Fibroblast of mammary gland (primary cell): ENCODE results near the gene NANOG.
"Not testable (repeated sequence)": the region's sequence is repeated elsewhere in the genome, so short reads cannot be mapped to it uniquely, and the experiment has no call there.

Experiments
- DNase-seq: peaks from one replicate; pipeline ENCODE4 v3.0.0-alpha.2; 2010; ENCODE audit warnings: low read depth
- H3K4me3 ChIP-seq: 2 replicates; pipeline ENCODE4 v1.5.1; 2011; ENCODE audit warnings: low read depth, mild to moderate bottlenecking, low read length, moderate library complexity; ENCODE audit not compliant: control insufficient read depth
- TF ChIP-seq, protein P1 (sequence below): conservative IDR thresholded peaks from 2 replicates; pipeline ENCODE4 v1.5.1; 2011; ENCODE audit warnings: low read depth, low read length, inconsistent platforms; ENCODE audit not compliant: control insufficient read depth, insufficient read depth

NANOG gene

DNA sequence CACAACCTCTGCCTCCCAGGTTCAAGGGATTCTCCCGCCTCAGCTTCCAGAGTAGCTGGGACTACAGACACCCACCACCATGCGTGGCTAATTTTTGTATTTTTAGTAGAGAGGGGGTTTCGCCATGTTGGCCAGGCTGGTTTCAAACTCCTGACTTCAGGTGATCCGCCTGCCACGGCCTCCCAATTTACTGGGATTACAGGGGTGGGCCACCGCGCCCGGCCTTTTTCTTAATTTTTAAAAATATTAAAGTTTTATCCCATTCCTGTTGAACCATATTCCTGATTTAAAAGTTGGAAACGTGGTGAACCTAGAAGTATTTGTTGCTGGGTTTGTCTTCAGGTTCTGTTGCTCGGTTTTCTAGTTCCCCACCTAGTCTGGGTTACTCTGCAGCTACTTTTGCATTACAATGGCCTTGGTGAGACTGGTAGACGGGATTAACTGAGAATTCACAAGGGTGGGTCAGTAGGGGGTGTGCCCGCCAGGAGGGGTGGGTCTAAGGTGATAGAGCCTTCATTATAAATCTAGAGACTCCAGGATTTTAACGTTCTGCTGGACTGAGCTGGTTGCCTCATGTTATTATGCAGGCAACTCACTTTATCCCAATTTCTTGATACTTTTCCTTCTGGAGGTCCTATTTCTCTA, at the start of gene NANOG:
Gene NANOG (plus strand): TSS at position 519 of the 645 bp plus-strand sequence. CDS start 213 bp downstream, outside the sequence.
- not testable (repeated sequence) for H3K4me3 ChIP-seq, DNase-seq

DNA sequence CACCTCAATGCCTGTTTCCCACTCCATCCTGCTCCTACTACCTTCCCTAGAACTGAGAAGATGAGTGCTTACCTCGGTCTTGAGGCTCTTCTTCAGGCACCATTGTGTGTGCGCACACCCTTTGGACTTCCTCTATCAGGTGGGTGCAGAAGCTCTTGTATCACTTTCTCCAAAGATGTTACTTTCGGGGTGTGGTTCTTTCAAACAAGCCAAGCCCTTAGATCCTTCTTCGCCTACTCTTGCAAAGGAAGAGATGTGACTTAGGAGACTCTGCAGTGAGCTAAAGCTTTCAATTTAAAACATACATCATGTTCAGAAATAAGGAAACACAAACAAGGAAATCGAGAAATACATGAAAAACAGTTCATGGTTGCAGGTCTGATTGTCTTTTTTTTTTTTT, 42.0 kb upstream of the NANOG start, which contains the start of gene CLEC4C:
Gene CLEC4C (minus strand): TSS at position 130 of the 400 bp plus-strand sequence. CDS start 27 bp downstream, at position 103.
- no peak within 1 kb of the TSS for H3K4me3 ChIP-seq
- TF ChIP-seq, protein P1, sequence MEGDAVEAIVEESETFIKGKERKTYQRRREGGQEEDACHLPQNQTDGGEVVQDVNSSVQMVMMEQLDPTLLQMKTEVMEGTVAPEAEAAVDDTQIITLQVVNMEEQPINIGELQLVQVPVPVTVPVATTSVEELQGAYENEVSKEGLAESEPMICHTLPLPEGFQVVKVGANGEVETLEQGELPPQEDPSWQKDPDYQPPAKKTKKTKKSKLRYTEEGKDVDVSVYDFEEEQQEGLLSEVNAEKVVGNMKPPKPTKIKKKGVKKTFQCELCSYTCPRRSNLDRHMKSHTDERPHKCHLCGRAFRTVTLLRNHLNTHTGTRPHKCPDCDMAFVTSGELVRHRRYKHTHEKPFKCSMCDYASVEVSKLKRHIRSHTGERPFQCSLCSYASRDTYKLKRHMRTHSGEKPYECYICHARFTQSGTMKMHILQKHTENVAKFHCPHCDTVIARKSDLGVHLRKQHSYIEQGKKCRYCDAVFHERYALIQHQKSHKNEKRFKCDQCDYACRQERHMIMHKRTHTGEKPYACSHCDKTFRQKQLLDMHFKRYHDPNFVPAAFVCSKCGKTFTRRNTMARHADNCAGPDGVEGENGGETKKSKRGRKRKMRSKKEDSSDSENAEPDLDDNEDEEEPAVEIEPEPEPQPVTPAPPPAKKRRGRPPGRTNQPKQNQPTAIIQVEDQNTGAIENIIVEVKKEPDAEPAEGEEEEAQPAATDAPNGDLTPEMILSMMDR, result no peak
- no peak for DNase-seq

DNA sequence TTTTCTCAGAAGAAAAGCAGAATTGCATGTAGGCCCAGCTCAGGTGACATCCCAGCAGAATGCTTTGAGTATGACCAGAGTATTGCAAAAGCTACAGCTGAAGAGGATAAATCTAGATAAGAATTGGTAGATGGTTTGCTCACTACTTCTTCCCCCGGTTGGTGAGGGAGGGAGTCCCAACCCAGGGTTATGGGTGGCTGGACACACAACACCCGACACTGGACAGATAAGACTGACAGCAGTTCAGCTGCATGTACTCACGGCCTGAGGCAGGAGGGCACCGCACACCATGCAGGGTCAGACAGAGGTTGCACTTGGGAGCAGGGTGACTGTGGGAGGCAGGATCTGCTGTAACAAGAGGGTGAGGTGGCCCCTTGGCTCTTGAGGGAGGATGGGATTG, 40.4 kb upstream of the NANOG start:
- DNase-seq, result no peak
- TF ChIP-seq, protein P1, result no peak
- H3K4me3 ChIP-seq, result no peak overlapping the region

DNA sequence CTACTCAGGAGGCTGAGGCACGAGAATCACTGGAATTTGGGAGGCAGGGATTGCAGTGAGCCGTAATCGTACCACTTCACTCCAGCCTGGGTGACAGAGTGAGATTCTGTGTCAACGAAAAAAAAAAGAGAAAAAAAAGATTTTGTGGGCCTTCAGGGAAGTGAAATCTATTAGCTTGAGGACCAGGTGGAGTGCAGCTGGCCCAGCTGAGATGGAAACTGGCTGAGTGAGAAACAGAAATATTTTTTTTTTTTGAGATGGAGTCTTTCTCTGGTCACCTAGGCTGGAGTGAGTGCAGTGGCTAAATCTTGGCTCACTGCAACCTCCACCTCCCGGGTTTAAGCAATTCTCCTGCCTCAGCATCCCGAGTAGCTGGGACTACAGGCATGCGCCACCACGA, 39.8 kb upstream of the NANOG start:
- no peak overlapping the region for H3K4me3 ChIP-seq
- DNase-seq, result no peak
- TF ChIP-seq, protein P1, result no peak

DNA sequence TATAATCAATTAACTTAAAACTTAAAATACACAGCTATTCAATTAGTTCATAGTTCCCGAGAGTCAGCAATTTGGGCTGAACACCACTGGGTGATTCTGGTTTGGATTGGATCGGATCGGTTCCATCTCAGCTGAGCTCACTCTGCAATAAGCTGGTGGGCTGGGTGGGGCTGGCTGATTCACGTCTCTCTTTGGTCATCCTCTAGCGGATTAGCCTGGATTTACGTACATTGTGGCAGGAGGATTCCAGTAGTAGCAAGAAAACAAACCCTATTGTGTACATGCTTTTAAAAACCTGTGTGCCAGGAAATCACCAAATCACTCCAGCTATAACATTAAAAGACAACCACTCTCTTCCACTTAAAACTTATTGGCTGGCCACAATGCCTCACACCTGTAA, 38.9 kb upstream of the NANOG start:
- TF ChIP-seq, protein P1, result no peak
- no peak overlapping the region for H3K4me3 ChIP-seq

DNA sequence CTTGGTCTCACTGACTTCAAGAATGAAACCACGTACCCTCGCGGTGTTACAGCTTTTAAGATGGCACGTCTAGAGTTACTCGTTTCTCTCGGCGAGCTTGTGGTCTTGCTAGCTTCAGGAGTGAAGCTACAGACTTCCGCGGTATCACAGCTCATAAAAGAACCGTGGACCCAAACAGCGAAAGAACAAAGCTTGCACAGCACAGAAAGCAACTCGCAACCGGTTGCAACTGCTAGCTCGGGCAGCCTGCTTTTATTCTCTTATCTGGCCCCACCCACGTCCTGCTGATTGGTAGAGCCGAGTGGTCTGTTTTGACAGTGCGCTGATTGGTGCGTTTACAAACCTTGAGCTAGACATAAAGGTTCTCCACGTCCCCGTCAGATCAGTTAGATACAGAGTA, 37.8 kb upstream of the NANOG start:
- DNase-seq, result no peak

More for the DNA sequence above, 38.9 kb upstream of the NANOG start:
- DNase-seq, result no peak

DNA sequence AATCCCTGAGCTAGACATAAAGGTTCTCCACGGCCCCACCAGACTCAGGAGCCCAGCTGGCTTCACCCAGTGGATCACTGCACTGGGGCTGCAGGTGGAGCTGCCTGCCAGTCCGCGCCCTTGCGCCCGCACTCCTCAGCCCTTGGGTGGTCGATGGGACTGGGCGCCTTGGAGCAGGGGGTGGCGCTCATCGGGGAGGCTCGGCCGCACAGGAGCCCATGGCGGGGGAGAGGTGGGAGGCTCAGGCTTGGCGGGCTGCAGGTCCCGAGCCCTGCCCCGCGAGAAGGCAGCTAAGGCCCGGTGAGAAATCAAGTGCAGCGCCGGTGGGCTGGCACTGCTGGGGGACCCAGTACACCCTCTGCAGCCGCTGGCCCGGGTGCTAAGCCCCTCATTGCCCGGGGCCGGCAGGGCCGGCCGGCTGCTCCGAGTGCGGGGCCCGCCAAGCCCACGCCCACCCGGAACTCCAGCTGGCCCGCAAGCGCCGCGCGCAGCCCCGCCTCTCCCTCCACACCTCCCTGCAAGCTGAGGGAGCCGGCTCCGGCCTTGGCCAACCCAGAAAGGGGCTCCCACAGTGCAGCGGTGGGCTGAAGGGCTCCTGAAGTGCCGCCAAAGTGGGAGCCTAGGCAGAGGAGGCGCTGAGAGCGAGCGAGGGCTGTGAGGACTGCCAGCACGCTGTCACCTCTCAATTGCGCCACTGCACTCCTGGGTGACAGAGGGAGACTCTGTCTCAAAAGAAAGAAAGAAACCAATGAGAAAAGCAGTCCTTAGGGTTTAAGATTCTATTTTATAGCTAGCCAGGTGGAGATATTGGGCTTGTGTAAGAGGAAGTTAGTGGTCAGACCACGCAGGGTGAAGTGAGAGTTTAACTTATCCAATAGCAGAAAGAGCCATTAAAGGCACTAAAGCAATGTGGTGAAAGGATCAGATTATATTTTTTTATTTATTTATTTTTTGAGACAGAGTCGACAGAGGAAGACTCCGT, 37.0 kb upstream of the NANOG start:
- H3K4me3 ChIP-seq, DNase-seq: not testable (repeated sequence)

More for the DNA sequence above, 37.8 kb upstream of the NANOG start:
- H3K4me3 ChIP-seq, result no peak overlapping the region
- TF ChIP-seq, protein P1, result no peak

DNA sequence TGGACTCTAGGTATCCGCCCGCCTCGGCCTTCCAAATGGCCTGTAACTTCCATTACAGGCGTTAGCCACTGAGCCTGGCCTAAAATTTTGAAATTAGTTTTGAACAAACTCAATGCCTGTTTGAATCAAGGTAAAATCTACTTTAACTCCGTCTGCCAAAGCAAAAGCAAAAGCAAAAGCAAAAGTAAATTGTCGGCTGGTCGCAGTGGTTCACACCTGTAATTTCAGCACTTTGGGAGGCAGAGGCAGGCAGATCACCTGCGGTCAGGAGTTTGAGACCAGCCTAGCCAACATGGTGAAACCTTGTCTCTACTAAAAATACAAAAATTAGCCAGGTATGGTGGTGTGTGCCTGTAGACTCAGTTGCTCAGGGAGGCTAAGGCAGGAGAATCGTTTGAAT, 33.5 kb upstream of the NANOG start:
- H3K4me3 ChIP-seq, DNase-seq: not testable (repeated sequence)
